Mammary epithelial cell (primary cell): ENCODE results near the gene PDLIM7.

Experiments used
- CTCF ChIP-seq, 2 donors: IDR thresholded peaks in 1 of 2; conservative IDR thresholded peaks in 1 of 2; 2 replicates each; pipeline ENCODE4 v1.5.1; 2011 to 2012; ENCODE audit warnings: inconsistent platforms in 2 of 2, low read length in 2 of 2, mild to moderate bottlenecking in 2 of 2, control low read depth in 1 of 2, low read depth in 1 of 2; ENCODE audit not compliant: insufficient read depth in 1 of 2; ENCODE audit errors: extremely low read depth in 1 of 2
- EZH2 ChIP-seq: IDR thresholded peaks from 2 replicates; pipeline ENCODE4 v1.6.1; 2012; ENCODE audit warnings: low read length, inconsistent platforms, borderline replicate concordance

DNA sequence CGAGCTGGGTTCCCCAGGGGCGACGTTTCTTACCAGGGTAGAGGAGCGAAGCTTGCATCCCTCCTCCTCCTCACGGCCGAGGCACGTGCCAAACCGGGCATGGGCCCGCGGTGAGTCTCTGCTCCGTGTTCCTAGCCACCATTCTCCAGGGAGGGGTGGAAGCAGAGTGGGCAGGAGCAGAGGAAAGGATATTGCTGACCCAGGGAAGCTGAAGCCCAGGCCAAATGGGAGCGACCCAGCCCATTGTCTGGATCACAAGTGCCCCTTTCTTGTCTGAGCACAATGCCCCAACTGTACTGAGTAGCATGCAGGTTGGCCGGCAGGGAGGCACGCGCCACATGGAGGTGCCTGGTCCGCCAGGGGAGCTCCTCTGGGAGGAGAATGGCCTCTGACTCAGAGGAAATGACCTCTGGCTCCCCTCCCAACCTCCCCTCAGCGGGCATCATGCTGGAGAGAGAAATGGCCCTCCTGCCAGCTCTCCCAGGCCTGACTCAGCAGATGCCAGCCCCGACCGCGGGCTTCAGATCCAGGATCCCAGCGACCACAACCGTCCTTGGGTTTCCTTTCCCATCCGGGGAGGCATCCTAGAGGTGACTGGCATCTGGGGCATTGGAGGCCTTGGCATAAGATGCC, 49.7 kb downstream of the PDLIM7 start:
- no peak for TF ChIP-seq CTCF (conservative IDR thresholded peaks at IDR 0.05 in 1 of 2, IDR thresholded peaks at IDR 0.05 in 1 of 2; ENCODE audit: extremely low read depth in 1 of 2, insufficient read depth in 1 of 2, low read depth in 1 of 2, low read length in 2 of 2)
- no peak for TF ChIP-seq EZH2
